SK-N-SH treated with all-trans-retinoic acid at 6 μM for 48 hours (cell line): Measurements from ENCODE around the gene SMKR1.
"Not testable (repeated sequence)": the region's sequence is repeated elsewhere in the genome, so short reads cannot be mapped to it uniquely, and the experiment has no call there.

Source experiments
- CSDC2 ChIP-seq: fragments of 250-450 bp; sonication (Bioruptor Pico); IDR thresholded peaks from 2 replicates; pipeline ENCODE4 v1.5.0; 2020; ENCODE audit warnings: mild to moderate bottlenecking, moderate library complexity
- CSRNP3 ChIP-seq: fragments of 250-450 bp; sonication (Bioruptor Pico); IDR thresholded peaks from 2 replicates; pipeline ENCODE4 v1.5.1; 2021; ENCODE audit warnings: mild to moderate bottlenecking, moderate library complexity
- GLIS3 ChIP-seq: fragments of 250-450 bp; sonication (Bioruptor Pico); IDR thresholded peaks from 2 replicates; pipeline ENCODE4 v1.5.0; 2020; ENCODE audit warnings: mild to moderate bottlenecking, moderate library complexity
- ISL1 ChIP-seq: fragments of 250-450 bp; sonication (Bioruptor Pico); IDR thresholded peaks from 2 replicates; pipeline ENCODE4 v2.1.2; 2022; ENCODE audit warnings: mild to moderate bottlenecking, moderate library complexity
- OSR1 ChIP-seq: fragments of 250-450 bp; sonication (Bioruptor Pico); IDR thresholded peaks from 2 replicates; pipeline ENCODE4 v1.8.0; 2022; ENCODE audit warnings: moderate library complexity, mild to moderate bottlenecking, inconsistent platforms
- PATZ1 ChIP-seq: fragments of 250-450 bp; sonication (Bioruptor Pico); IDR thresholded peaks from 2 replicates; pipeline ENCODE4 v1.8.0; 2020; ENCODE audit warnings: mild to moderate bottlenecking, moderate library complexity, borderline replicate concordance
- RARB ChIP-seq: fragments of 250-450 bp; sonication (Bioruptor Pico); IDR thresholded peaks from 2 replicates; pipeline ENCODE4 v1.8.0; 2021; ENCODE audit warnings: mild to moderate bottlenecking, moderate library complexity
- TCF4 ChIP-seq: fragments of 250-450 bp; sonication (Bioruptor Pico); IDR thresholded peaks from 2 replicates; pipeline ENCODE4 v1.8.0; 2021; ENCODE audit warnings: mild to moderate bottlenecking, moderate library complexity, borderline replicate concordance
- TOX ChIP-seq: fragments of 250-450 bp; sonication (Bioruptor Pico); IDR thresholded peaks from 2 replicates; pipeline ENCODE4 v1.8.0; 2021; ENCODE audit warnings: mild to moderate bottlenecking, moderate library complexity, borderline replicate concordance
- TSHZ2 ChIP-seq: fragments of 250-450 bp; sonication (Bioruptor Pico); IDR thresholded peaks from 2 replicates; pipeline ENCODE4 v1.5.0; 2020; ENCODE audit warnings: mild to moderate bottlenecking, moderate library complexity
- ZC3H10 ChIP-seq: fragments of 250-450 bp; sonication (Bioruptor Pico); IDR thresholded peaks from 2 replicates; pipeline ENCODE4 v1.5.1; 2021; ENCODE audit warnings: mild to moderate bottlenecking, moderate library complexity
- ZFP3 ChIP-seq: fragments of 250-450 bp; sonication (Bioruptor Pico); IDR thresholded peaks from 2 replicates; pipeline ENCODE4 v1.5.0; 2020; ENCODE audit warnings: mild to moderate bottlenecking, moderate library complexity
- ZFP30 ChIP-seq: fragments of 450-650 bp; formaldehyde crosslinking; IDR thresholded peaks from 2 replicates; pipeline ENCODE4 v1.5.0; 2022; ENCODE audit warnings: mild to moderate bottlenecking, moderate library complexity
- ZNF70 ChIP-seq: fragments of 450-650 bp; formaldehyde crosslinking; IDR thresholded peaks from 2 replicates; pipeline ENCODE4 v1.5.0; 2020; ENCODE audit warnings: mild to moderate bottlenecking, moderate library complexity

GRCh38 chr7:129524405-129524804 is 22.1 kb downstream of the SMKR1 start:
- not testable (repeated sequence) for TF ChIP-seq PATZ1 (CRISPR knock-in tag); ZC3H10 (CRISPR knock-in tag); ZFP3 (CRISPR knock-in tag); TSHZ2 (CRISPR knock-in tag); ZFP30; OSR1 (CRISPR knock-in tag); ISL1 (CRISPR knock-in tag); CSRNP3; RARB; TOX (CRISPR knock-in tag); ZNF70; GLIS3 (CRISPR knock-in tag); CSDC2; TCF4
